Measurements from ENCODE around the gene OCIAD2.
"Not testable (repeated sequence)": the region's sequence is repeated elsewhere in the genome, so short reads cannot be mapped to it uniquely, and the experiment has no call there.

GRCh38 chr4:48889750-48890149 is 16.8 kb downstream of the OCIAD2 start:
- TF ChIP-seq CTCF (IDR thresholded peaks at IDR 0.05; ENCODE audit: low read depth, low read length); POLR2A (IDR thresholded peaks at IDR 0.05; ENCODE audit: extremely low read depth, insufficient read length); MYC (IDR thresholded peaks at IDR 0.05; ENCODE audit: low read depth, low read length): not testable (repeated sequence)

Measured in NB4 (cell line).